ENCODE measurements around the gene LRP11.
"Not testable (repeated sequence)": the region's sequence is repeated elsewhere in the genome, so short reads cannot be mapped to it uniquely, and the experiment has no call there.

LRP11 gene

DNA sequence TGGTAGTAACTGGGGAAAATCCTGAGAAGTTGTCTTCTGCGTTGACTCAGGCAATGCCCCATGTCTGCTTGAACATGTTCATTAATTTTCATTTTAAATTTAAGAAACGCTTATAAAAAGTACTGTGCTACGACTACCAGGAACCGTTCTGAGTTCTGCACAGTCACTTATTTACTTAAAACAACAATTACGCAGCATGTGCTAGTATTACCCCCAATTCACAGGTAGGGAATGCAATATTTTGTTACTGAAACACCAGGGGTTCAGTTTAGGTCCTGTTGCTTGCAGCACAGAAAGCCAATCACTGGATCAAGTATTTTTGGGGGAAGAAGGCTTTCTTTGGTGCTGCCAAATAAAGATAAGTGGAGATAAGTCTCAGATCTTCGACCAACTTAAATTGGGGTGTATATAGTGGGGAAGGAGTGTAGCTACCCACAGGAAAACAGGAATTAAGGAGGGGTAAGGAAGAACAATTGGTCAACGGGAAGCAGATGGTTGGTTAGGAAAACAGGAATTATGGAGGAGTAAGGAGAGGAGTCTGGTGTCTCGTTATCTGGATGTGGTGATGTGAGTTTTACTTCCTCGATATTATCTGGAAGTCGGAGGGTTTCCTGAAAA, 5.2 kb upstream of the LRP11 start:
- no peak for DNase-seq (ENCODE audit: low spot score)

DNA sequence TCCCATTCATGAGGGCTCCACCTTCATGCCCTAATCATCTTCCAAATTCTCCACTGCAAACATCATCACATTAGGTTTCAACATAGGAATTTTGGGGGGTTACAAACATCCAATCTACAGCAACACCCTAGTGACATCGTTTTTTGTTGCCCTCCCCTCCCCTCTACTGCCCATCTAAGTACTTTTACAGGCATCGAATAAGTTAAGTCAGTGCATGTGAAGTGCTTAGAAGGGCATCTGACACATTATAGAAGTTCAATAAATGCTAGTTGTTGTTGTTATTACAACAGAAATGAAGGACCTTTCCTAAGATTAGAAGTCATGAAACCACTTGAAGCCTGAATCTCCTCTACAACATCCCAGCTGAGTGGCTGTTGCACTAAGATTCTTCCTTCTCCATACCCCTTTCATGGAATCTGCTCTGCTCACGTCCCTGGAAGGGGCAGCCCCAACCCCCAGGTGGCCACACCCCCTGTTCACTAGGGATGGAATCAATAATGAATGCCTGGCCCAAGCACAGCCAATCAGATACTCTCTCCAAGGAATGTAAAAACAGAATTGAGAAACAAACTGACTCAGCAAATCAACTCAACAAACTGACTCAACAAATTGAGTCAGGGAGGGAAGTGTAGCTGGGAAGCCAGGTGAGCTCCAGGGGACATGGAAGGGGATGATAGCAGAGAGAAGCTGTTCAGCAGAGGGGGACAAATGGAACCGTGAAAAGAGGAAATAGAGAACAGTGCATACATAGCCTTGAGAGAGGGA, 3.9 kb upstream of the LRP11 start:
- DNase-seq (ENCODE audit: low spot score) = no peak

DNA sequence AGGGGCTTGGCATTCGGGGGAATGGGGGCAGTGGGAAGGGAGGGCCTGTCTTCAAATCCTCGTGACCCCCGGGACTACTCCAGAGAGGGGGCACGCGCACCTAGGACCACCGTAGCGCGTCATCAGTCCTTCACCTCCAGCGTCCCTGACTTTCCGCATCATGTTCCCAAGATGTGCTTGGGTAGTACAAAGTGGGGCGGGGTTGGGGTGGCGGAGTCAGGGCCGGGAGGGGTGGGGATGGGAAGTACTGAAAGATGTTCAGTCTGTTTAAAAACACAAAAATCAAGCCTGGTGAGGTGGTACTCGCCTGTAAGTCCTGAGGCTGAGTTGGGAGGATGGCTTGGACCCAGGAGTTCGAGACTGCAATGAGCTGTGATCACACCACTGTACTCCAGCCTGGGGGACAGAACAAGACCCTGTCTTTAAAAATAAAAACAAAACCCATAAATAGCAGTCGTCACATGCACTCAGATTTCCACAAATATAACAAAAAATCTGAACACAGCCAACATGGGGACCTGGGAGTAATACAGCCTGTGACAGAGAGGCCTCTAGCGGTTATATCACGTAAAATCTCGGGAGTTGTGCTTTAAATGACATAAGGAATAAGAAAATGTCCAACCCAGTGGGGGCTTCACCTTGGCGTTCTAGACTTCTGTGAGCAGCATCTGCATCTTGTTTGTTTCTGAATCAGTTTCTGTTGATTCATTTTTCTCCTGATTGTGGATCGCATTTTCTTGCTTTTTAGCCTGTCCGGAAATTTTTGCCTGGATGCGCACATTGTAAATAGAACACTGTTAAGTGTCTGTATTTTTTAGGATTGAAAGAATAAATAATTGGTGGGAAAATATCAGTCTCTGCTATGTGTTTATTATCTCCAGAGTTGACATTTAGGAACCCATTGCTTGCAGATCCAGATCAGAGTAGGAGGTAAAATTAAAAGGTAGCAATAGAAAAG, 698 bp upstream of the LRP11 start:
- DNase-seq (ENCODE audit: low spot score) = peak; percentile 58

DNA sequence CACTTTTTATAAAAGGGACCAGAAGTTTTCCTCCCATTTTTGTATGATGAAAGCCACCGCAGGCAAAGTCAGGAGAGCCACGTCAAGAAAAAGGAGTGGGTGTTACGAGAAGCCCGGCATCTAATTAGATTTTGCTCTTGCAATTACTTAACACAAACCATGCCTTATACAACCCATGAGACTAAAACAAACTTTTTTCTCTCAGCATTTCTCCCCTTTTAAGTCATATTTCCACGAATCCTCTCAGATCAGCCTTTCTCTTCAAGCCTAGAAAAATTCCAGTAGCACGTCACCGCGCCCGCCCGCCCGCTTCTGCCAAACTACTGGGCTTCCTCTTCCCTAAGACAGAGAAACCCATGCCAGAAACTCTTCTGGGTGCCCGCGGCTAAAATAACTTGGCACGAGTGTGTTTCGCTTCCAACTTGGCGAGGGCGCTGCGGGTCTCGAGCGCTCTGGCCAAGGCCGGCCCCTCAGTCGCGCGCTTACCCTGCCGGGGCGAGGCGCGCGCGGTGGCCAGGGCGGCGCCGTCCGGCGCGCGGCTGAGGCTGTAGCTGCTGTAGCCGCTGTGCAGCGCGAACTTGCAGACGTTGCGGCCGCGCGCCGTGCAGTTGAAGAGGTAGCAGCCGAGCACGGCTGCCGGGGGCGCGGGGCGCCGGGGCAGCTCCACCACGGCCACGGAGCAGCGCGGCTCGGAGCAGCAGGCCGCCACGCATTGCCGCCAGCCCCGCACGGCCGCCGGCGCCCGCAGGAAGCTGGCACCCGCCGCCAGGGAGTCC, 1.0 kb downstream of the LRP11 start:
- peak; percentile 33 for DNase-seq (ENCODE audit: low spot score)

DNA sequence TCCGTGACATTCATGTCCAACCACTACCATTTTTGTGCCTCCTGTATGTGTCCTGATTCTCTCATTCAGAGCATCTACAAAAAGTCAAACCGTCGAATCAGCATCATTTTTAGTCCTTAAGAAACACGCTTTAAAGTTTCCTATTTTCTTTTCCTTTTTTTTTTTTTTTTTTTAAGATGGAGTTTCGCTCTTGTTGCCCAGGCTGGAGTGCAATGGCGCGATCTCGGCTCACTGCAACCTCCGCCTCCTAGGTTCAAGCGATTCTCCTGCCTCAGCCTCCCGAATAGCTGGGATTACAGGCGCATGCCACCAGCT, 1.8 kb downstream of the LRP11 start:
- not testable (repeated sequence) for DNase-seq (ENCODE audit: low spot score)

DNA sequence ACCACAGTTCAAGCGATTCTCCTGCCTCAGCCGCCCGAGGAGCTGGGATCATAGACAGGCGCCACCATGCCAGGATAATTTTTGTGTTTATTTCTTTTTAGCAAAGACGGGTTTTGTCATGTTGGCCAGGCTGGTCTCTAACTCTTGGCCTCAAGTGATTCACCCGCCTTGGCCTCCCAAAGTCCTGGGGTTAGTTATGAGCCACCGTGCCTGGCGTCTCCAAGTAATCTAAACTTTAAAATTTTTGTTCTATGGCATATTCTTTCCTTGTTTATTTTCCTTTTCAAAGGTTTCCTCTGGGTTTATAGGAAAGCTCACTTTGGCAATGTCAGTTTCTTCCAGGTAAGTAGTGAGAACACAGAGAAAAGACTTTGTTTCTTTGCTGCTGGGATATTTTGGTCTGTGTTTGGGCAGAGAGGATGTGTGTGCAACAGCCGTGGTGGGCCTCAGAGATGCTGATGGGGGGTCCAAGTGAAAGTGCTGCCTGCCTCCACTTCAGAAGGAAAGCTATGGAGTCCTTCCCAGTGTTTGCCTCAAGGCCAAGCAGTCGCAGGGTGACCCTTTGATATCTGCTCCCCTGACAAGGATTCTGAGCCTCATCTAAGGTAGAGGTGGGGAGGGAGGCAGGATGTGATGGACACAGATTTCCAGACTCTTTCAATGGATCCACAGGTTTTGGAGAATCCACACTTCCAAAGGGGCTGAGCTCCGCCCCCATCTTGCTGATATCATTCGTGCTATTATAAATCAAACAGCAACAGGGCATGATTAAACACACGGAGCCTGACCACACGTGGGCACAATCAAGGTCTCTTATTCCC, 2.3 kb downstream of the LRP11 start:
- DNase-seq (ENCODE audit: low spot score) = no peak

DNA sequence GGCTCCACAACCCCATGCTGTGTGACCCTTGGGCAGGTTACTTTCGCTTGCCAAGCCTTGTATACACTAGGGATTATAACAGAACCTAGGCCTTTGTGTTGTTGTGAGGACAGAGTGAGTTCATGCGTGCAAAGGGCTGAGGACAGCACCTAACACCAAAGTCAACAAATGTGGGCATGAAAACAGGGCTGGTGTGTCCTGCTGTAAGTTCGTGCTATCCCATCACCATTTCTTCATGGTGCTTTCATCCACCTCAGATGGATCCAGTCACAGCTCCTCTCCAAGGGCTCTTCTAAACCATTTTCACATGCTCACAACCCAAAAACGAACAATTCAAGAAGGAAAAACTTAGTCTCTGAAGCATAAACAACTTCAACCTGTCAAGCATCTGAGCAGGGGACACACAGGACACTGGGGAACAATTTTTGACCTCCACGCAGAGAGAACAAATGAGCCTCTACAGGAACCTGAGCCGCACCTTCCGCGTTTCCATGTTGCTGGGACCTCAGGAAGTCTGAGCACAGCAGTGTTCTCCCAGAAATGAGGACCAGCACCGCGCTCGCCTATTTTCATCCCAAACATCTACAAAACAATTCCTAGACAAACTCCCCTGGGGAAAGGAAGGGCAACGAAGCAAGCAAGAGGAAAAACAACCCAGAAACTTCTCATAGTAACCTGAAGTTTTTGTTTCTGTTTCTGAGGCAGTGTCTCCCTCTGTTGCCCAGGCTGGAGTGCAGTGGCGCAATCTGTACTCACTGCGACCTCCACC, 3.1 kb downstream of the LRP11 start:
- DNase-seq (ENCODE audit: low spot score) = no peak

DNA sequence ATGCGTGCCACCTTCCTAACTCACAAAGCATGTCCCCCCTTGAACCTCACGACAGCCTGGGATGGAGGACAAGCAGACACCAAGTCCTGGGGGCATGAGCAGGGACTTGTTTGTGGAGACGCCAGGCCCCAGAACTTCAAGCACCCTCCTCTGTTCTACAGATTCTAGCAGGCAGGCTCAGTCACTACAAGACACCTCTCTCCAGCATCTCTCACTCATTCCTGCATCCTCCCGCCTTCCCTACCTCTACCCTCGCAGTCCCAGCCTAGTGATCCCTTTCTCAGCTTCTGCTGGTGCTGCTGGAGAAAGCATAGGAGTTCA, 3.7 kb downstream of the LRP11 start:
- DNase-seq (ENCODE audit: low spot score) = no peak

DNA sequence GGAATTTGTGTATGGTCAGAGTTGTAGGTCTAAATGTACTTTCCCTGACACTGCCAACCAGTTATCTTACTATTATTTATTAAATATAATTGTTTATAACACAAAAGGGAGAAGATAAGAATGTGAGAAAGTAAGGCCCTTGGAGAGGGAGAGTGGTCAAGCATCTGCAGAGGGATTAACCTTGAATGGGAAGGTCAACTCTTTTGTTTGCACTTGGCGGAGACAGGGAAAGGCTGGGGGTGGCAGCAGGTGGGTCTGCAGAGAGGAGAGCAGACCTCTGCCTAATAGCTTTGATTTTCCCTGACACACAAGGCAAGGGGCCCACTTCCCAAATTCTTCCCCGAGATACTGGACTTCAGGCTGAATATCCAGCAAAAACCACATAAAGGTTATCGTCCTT, 4.2 kb downstream of the LRP11 start:
- DNase-seq (ENCODE audit: low spot score) = no peak

DNA sequence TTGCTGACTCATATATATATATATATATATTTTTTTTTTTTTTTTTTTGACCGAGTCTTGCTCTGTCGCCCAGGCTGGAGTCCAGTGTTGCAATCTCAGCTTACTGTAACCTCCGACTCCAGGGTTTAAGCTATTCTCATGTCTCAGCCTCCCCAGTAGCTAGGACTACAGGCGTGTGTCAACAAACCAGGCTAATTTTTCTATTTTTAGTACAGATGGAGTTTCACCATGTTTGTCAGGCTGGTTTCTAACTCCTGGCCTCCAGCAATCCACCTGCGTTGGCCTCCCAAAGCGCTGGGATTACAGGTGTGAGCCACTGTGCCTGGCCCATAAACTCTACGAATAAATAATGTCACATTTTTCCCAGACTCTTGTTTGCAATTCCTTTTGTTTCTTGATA, 4.8 kb downstream of the LRP11 start:
- DNase-seq (ENCODE audit: low spot score) = no peak

DNA sequence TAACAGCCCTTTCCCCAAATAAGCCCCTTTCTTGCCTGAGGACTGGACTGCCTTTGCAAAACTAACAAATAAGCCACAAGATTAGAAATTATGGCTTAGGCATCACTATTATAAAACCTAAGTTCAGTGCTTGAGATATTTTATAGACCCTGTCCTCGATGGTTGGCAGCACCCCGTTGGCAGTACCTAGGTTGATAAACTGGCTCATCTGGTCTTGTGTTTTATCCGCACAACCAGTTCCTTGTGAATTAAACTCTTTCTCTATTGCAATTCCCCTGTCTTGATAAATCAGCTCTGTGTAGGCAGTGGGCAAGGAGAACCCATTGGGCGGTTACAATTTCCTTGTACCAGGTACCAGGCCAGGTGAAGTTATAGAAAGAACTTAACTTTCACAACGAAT, 6.6 kb downstream of the LRP11 start:
- DNase-seq (ENCODE audit: low spot score) = no peak

DNA sequence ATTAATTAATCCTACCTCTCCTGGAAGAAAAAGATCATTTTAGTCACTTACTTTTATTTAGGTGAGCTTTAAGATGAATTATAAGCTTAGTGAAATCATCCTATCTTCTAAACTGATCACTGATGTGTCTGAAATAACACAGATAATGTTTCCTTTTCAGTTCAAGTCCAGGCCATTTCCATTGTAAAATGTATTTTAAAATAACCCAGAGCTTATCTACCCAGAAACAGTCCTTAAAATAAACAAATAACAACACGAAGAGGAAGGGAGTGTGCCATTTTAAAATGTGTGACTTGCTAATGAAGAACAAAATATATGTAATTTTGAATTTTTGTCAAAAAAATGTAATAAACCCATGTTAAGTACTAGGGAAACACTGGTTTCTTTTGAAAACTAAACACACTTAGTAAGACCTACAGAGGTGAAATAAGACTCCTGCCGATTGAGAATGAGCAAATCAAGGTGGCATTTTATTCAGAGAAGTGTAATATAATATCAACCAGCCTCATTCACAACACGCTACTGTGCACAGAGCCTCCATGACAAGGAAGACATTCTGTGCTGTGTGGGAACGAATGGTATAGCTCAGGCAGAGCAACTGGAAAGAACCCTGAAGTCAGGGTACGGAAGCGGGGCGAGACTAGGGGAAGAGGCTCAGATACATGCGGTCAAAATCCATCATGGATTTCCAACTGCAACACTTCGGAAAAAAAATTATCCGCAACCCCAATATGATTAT, 7.7 kb downstream of the LRP11 start:
- DNase-seq (ENCODE audit: low spot score) = no peak

DNA sequence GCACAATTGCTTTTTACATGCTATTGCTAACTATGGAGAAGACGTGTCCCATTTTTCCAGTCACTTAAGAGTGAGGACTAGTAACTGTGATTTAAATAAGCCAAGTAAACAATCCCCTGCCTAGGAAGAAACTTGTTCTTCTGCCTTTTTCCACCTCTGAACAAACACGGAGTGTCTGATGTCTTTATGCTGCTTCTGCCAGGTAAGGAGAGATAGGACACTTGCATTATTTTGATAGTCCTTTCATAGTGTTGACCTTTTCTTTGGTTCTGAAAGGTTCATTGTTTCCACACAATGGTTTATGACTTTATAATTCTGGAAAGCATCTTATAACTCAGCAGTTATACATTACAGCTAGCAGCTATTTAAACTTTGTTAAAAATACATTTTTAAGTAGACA, 8.4 kb downstream of the LRP11 start:
- no peak for DNase-seq (ENCODE audit: low spot score)

DNA sequence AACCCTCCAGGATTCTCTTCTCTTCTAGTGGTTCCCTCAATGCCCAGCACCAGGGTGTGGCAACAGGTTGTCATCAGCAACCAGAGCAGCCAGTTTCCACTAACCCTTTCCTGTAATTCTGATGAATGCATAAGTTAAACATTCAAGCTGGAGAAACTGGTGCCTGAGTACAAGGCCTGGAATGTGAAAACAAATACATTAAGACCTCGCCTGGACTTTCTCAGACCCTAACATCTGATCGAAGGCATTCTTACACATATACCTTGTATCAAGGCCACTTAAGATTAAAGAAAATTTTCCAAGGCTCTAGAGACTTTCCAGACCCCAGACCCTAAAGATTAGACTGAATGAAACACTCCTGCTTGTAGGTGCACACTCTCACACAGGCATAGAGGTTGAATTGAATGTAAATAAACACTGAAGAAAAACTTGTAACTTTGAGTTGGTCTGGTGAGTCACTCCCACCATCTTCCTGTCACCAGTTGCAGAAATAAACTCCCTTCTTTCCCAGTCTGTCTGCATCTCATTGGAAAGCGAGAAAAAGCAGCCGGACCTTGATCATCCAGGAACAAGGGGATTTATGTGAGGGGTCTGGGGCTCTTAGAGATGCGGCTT, 9.0 kb downstream of the LRP11 start:
- DNase-seq (ENCODE audit: low spot score) = no peak

DNA sequence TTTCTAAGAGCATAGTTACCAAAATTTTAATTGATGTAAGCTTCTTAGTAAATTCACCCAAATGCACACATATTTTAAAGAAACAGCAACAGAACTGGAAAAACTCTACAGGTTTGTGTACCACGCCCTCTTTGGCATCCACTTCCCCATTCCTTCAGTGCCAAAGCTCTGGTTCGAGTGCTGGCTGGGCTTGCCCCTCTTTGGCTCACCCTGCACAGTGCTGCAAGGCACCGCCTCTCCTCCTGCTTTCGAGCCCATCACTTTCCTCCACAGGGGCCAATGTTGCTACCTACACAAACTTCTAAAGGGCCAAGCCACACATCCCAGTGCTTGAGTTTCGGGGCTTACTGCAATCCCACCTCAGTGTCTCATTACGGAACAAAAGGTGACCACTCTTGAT, 9.6 kb downstream of the LRP11 start:
- no peak for DNase-seq (ENCODE audit: low spot score)

DNA sequence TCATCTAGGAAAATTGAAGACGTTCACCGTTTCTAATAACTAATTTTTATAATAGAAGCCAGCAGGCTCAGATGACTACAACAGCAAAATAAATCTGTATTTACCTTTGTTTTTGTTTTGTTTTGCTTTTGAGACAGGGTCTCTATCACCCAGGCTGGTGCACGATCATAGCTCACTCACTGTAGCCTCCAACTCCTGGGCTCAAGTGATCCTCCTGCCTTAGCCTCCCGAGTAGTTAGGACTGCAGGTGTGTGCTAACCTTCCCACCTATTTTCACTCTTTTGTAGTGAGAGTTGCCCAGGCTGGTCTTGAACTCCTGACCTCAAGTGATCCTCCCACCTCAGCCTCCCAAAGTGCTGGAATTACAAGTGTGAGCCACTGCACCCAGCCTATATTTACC, 10.1 kb downstream of the LRP11 start:
- DNase-seq (ENCODE audit: low spot score) = not testable (repeated sequence)

DNA sequence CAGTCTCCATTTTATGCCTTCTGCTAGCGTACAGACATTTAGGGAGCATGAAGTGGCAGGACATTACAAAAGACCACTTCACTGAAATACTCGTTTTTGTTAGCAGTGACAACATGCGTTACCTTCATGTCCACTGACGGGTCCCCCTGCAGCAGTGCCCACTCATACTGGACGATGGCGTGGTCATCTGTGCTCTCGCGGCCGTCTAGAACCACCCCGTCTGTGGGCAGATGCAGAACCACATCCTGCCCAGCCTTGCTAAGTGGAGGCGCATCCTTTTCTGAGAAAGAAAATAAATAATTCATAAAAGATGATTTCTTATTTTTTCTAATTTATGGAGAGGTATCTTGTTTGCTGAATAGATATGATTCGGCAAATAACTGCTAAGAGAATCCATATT, 11.3 kb downstream of the LRP11 start:
- peak; percentile 20 for DNase-seq (ENCODE audit: low spot score)

DNA sequence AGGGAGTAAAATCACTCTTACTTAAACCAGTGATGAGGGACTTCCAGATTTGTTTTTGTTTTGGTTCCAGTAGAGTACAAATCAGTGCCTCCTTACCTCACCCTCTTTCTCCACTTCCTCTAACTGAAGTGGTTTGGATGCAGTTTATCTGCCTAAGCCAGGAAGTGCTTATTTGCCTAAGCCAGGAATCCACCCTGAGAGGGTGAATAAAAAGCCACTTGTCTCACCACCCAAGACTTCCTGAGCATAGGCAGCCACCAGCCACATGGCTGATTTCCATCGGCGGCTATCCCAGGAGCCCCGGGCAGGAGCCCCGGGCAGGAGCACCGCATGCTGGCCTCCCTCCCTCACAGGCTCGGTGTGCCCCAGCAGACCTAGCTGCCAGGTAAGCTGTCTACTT, 12.0 kb downstream of the LRP11 start:
- DNase-seq (ENCODE audit: low spot score) = no peak

DNA sequence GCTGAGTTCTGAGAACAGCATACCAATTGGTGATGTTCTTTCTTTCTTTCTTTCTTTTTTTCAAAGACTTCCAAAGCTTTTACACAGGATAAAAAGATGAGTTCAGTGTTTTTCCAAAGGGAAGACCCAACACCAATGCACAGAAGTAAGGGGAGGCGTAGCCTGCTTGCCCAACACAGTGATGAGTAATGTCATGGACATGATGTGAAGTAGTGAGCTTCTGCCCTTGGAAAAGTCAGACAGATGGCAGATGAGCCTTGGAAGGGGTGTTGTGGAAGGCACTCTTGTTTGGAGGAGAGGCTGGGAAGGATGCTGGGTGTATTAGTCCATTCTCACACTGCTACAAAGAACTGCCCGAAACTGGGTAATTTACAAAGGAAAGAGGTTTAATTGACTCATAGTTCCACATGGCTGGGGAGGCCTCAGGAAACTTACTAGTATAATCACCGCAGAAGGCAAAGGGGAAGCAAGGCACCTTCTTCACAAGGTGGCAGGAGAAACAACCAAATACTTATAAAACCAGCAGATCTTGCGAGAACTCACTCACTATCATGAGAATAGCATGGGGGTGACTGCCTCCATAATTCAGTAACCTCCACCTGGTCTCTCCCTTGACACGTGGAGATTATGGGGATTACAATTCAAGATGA, 12.6 kb downstream of the LRP11 start:
- DNase-seq (ENCODE audit: low spot score) = no peak

Measured in activated CD4-positive, alpha-beta T cell treated with anti-CD3 and anti-CD28 coated beads, Interleukin-2, Interleukin-4, amounts not matched to agents 100 ng/mL and 50 ng/mL, durations not matched to agents 16 hours and 8 hours (primary cell).